GM21390 (cell line): ENCODE data around the gene FBXW8.

Experiments
- ATAC-seq: cut with Tn5 transposase; IDR thresholded peaks from one replicate; pipeline ENCODE4 v1.9.1; 2021; ENCODE audit not compliant: unreplicated experiment

The FBXW8 gene

GRCh38 chr12:117018276-117018675, 107.5 kb downstream of the FBXW8 start:
- no peak for ATAC-seq

GRCh38 chr12:117018685-117019084, 107.9 kb downstream of the FBXW8 start:
- no peak for ATAC-seq

DNA sequence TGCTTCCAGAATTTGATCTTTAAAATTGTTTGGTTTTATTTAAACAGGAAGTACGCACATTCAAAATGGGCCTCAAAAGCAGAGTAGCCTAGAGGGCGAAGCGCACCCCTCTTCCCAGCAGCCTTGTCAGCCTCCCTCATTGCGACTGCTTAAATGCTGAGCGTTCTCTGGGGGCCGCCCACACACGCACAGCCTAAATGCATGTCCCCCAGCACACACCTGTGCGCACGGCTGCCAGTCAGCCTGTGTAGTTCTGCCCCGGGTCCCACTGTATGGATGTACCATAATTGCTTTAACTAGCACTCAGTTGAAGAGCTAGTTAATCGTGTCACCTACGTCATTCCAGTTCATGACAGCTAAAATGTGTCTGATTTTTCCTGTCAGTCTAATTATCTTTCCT, 109.1 kb downstream of the FBXW8 start:
- no peak for ATAC-seq

GRCh38 chr12:117020536-117021220, 109.9 kb downstream of the FBXW8 start:
- ATAC-seq: no peak

GRCh38 chr12:117022465-117022864, 111.7 kb downstream of the FBXW8 start:
- ATAC-seq: no peak

- ATAC-seq: no peak
Measured at GRCh38 chr12:117023998-117024960, 113.5 kb downstream of the FBXW8 start.

GRCh38 chr12:117024961-117025480, 114.3 kb downstream of the FBXW8 start:
- no peak for ATAC-seq

DNA sequence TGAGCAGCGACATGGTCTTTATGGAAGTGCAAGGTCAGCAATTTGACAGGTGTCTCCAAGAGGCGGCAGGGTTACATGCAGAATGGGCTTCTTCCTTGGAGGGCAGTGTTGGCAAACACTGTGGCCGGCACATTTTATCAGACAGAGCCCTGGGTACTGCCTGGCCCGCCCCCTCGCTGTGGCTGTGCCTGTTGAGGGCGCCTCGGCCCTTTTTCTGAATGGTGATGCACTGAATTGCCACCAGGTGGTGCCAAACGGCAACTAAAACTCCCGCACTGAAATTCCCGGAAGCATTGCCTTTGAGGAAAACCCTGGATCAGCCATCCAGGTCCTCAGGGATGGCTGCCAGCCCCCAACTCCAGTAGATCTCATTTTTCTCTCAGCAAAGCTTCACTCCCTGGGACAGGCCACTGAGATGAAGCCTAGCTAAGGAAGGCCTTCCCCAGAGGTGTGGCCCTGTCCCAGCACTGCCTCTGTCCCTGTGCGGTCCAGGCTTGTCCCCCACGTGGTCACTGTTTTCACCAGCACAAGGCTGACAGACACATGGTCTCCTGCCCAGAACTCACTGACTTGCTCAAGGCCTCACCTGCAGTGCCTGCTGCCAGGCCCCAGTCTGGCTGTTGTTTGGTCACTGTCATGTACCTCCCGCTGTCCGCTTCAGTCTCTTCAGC, 114.9 kb downstream of the FBXW8 start:
- ATAC-seq: peak; percentile 80

- no peak for ATAC-seq
Measured at GRCh38 chr12:117026343-117026742, 115.6 kb downstream of the FBXW8 start.

- no peak for ATAC-seq
Measured at GRCh38 chr12:117026921-117027250, 116.1 kb downstream of the FBXW8 start.

GRCh38 chr12:117027251-117028086, 116.7 kb downstream of the FBXW8 start:
- ATAC-seq: no peak

DNA sequence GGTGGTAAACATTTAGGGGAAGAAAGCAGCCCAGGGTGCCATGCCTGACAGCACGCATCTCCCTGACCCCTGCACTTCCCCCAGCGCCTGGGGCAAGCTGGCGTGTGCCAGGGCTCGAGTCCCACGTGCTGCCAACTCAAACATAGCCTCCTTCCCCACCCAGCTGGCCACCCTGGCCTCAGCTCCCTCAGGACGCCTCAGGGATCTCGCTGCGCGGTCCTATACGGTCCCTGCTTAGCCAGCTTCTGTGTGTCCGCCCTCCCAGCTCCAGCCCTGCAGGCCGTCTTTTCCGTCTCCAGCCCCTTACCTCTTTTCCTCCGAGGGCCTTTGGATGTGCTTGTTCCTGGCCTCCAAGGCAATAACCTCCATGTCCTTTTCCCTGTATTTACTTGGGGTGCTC, 117.5 kb downstream of the FBXW8 start:
- no peak for ATAC-seq

DNA sequence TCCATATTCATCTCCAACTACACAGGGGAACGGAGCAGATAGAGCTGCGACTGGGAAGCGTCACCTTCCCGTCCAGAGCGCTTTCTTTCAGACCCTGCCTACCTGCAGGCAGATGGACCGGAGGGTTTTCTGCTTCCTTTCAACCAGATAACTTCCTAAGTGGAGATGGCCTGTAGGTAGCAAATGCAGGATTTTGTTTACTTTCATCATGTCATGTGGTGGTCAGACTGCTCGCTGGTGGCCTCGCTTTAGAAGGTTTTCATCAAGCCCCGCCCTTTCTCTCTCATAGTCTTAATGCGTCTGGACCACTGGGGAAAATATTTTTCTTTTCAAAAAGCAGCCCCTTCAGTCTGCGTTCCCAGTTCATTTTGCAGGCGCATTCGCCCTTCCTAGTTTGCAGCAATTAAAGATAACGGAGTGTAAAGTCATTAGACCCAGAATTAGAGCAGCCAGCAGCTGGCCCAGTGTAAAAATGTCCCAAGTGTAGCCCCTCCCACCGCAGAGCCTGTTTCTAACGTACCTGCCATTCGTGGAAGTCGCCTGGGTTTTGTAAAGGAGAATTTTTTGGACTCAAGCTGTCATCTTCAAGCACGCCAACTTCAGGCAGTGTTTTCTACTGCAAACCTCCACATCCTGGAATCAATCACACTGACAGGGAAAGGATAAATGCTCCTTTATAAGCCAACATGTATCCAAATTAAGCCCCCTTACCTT, 119.6 kb downstream of the FBXW8 start:
- no peak for ATAC-seq

GRCh38 chr12:117031843-117032592, 121.3 kb downstream of the FBXW8 start:
- no peak for ATAC-seq

- ATAC-seq: no peak
Measured at GRCh38 chr12:117032593-117033381, 122.0 kb downstream of the FBXW8 start.

DNA sequence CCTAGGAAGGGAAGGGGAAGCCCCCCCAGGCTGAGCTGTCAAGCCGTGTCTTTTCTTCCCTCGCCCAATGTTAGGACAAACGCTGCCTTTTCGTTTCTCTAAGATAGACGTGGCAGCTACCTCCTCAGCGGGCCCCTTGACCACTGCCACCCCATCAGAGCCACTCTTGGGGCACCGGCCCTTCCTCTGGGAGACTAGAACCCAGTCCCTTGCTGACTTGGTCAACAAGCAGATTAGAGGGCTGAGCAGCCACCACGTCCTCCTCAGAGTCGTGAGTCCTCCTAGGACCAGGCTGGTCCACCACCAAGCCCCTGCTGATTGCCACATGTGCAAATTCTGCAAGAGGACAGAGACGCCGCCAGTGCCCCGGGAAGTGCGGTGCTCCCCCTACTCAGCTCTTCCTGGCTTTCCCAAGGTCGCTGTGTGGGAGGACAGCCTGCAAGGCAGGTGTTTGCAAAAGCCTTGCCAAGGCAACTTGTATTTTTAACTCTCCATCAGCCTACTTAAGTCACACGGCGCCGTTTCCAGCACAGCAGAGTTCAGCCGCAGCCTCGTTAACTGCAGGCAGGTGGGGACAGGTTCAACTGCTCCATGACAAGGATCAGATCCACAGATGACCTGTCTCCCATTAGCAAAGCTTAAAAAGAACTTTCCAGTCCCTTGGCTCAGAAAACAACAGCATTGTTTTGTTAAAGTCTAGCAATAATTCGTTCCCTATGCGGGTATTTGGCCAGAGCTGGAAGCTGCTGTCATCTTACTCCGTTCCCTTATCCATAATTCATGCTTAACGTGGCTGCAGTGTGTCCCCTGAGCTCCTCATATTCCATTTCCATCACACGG, 122.9 kb downstream of the FBXW8 start:
- ATAC-seq: no peak

GRCh38 chr12:117034249-117034648, 123.5 kb downstream of the FBXW8 start:
- no peak for ATAC-seq
